Measurements from ENCODE around the gene FARSA. TPM values are rescaled to one million over a fixed set of nuclear protein-coding genes. Genes with fewer than 3 reads are reported as not detected.
A peak's percentile ranks its signal among the peaks of the same experiment; 100 is the strongest.

FARSA gene
- total and polyA plus RNA-seq, 2 of the 13 experiments (the other 11 are each of a cell fraction or from before 2014, with no cell fraction given): 25.9 to 72.0 TPM

DNA sequence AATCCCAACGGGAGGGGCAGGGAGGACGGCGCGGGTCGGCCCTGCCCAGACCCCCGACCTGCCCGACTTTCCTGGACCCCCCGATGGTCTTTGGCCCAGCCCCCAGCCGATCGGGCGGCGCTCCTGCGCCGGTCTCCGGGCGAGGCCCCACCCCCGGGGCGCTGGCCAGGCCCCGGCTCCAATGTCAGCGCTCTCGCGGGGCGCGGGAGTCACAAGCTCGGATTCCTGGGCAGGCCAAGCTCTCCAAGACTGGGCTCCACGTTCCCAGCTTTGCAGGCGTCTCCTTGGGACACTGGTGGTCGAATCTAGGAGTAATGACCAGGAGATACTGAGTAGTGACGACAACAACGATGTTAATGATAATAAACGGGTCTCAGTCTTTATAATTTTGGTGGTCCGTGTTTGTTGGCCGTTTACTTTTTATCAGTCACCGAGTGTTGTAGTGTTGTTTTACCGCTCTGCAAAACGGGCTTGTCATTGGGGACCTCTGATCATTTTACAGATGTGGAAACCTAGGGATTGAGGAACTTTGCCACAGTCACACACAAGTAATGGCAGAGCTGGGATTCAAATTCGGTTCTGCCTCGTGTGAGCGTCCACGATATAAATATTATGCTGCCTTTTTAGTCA lies 12.7 kb upstream of the FARSA start:
- Histone ChIP-seq H3K27me3 (ENCODE audit: control insufficient read depth in 1 of 2, insufficient read depth in 2 of 2, low read length in 2 of 2) (no peaks in the 10 kb centered on the region; a peak in 1 of 5 replicates), H2AFZ (ENCODE audit: low read length) (no peak overlapping the region), H3K9me3 (ENCODE audit: low read length) (no peaks in the 10 kb centered on the region), H3K4me1 (ENCODE audit: insufficient read depth, low read length) (peaks cover 35% of the 10 kb centered on the region), H3K9ac (ENCODE audit: insufficient read depth, low read depth, low read length) (peak overlapping the region; percentile 91), H4K20me1 (ENCODE audit: insufficient read depth, low read length) (no peaks in the 10 kb centered on the region; the same call in 1 of the 2 replicates), H3K27ac (ENCODE audit: extremely low read length, insufficient read depth, low read length) (peak overlapping the region; percentile 91), H3K4me2 (ENCODE audit: low read depth, low read length) (peak overlapping the region; percentile 74), H3K36me3 (replicated peaks in 1 of 2; ENCODE audit: control insufficient read depth in 1 of 2, insufficient read depth in 2 of 2, low read length in 2 of 2) (peaks cover 29 to 58% of the 10 kb centered on the region in 2 experiments), H3K79me2 (ENCODE audit: insufficient read depth, low read length) (peaks cover 23% of the 10 kb centered on the region), H3K4me3 (replicated peaks in 1 of 3; ENCODE audit: insufficient read depth in 1 of 3, low read depth in 2 of 3, low read length in 3 of 3) (peak overlapping the region; percentile 82 to 89 (median 84))
- ChIA-PET POLR2A (interaction anchor here (0.6 to 1.8 kb wide), 15 partner anchors 9 to 1135 kb away, joined by 3 to 25 read pairs (median 3); partner anchors contain the start of genes DNASE2, FARSA, GADD45GIP1 and GET3), CTCF (ENCODE audit: low intra/inter-chr PET ratio, low total read pairs) (no interaction called here)
- no TSS peak for BruUV-seq (replicated peaks)
- no peak for FAIRE-seq
- peak; percentile 81 for ATAC-seq
- DNase-seq (ENCODE audit: low spot score): peak; percentile 71
- WGBS (ENCODE audit: low lambda C conversion rate): 0% methylated on average over 24 of the region's 40 CpGs
- in situ Hi-C loops (cut with HindIII; ENCODE audit: extremely low pct_ligation_motif_present, low pct_unique_long_range_greater_than_20kb): no loop called here
- intact Hi-C loops (cut with micrococcal nuclease; ENCODE audit: unreplicated experiment): no loop called here
- TF ChIP-seq MTF1 (CRISPR knock-in tag; IDR thresholded peaks at IDR 0.05) (no peak), POLR2G (IDR thresholded peaks at IDR 0.05; ENCODE audit: low read depth, low read length) (no peak), CHCHD3 (CRISPR knock-in tag; IDR thresholded peaks at IDR 0.05) (no peak; the same call in 1 of the 2 replicates), ZMYM4 (CRISPR knock-in tag; IDR thresholded peaks at IDR 0.05) (no peak), ZNF629 (CRISPR knock-in tag; conservative IDR thresholded peaks at IDR 0.05) (peak; percentile 37; the same call in 1 of the 2 replicates), ZNF432 (CRISPR knock-in tag; IDR thresholded peaks at IDR 0.05; ENCODE audit: borderline replicate concordance) (no peak), HNF4G (IDR thresholded peaks at IDR 0.05; ENCODE audit: borderline replicate concordance, low read depth, low read length) (no peak), HNF4G (CRISPR knock-in tag; IDR thresholded peaks at IDR 0.05; ENCODE audit: borderline replicate concordance, low read depth) (no peak), REL (CRISPR knock-in tag; conservative IDR thresholded peaks at IDR 0.05) (0 out of 2 replicates have a peak, but pooled peaks have one; percentile 42), DMAP1 (CRISPR knock-in tag; IDR thresholded peaks at IDR 0.05) (peak; percentile 29; the same call in 1 of the 2 replicates), ZNF512B (CRISPR knock-in tag; IDR thresholded peaks at IDR 0.05; ENCODE audit: borderline replicate concordance) (no peak), ZNF296 (CRISPR knock-in tag; conservative IDR thresholded peaks at IDR 0.05) (no peak), NR2C2 (CRISPR knock-in tag; IDR thresholded peaks at IDR 0.05; ENCODE audit: borderline replicate concordance) (no peak), ZNF83 (CRISPR knock-in tag; IDR thresholded peaks at IDR 0.05; ENCODE audit: borderline replicate concordance) (no peak)
- TF ChIP-seq, protein P1, sequence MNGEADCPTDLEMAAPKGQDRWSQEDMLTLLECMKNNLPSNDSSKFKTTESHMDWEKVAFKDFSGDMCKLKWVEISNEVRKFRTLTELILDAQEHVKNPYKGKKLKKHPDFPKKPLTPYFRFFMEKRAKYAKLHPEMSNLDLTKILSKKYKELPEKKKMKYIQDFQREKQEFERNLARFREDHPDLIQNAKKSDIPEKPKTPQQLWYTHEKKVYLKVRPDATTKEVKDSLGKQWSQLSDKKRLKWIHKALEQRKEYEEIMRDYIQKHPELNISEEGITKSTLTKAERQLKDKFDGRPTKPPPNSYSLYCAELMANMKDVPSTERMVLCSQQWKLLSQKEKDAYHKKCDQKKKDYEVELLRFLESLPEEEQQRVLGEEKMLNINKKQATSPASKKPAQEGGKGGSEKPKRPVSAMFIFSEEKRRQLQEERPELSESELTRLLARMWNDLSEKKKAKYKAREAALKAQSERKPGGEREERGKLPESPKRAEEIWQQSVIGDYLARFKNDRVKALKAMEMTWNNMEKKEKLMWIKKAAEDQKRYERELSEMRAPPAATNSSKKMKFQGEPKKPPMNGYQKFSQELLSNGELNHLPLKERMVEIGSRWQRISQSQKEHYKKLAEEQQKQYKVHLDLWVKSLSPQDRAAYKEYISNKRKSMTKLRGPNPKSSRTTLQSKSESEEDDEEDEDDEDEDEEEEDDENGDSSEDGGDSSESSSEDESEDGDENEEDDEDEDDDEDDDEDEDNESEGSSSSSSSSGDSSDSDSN (CRISPR knock-in tag; IDR thresholded peaks at IDR 0.05): peak; percentile 66; the same call in 1 of the 2 replicates
- TF ChIP-seq, protein P2, sequence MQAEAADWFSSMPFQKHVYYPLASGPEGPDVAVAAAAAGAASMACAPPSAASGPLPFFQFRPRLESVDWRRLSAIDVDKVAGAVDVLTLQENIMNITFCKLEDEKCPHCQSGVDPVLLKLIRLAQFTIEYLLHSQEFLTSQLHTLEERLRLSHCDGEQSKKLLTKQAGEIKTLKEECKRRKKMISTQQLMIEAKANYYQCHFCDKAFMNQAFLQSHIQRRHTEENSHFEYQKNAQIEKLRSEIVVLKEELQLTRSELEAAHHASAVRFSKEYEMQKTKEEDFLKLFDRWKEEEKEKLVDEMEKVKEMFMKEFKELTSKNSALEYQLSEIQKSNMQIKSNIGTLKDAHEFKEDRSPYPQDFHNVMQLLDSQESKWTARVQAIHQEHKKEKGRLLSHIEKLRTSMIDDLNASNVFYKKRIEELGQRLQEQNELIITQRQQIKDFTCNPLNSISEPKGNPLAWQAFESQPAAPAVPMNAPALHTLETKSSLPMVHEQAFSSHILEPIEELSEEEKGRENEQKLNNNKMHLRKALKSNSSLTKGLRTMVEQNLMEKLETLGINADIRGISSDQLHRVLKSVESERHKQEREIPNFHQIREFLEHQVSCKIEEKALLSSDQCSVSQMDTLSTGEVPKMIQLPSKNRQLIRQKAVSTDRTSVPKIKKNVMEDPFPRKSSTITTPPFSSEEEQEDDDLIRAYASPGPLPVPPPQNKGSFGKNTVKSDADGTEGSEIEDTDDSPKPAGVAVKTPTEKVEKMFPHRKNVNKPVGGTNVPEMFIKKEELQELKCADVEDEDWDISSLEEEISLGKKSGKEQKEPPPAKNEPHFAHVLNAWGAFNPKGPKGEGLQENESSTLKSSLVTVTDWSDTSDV (CRISPR knock-in tag; IDR thresholded peaks at IDR 0.05): no peak

Data from HepG2 (cell line).